SIG-M5 treated with dmso at 0.1 percent for 504 hours (cell line): ENCODE results near the gene USP34.
"Not testable (repeated sequence)": the region's sequence is repeated elsewhere in the genome, so short reads cannot be mapped to it uniquely, and the experiment has no call there.

Experiments
- DNase-seq: peaks from one replicate; lab custom pipeline; 2025; ENCODE audit not compliant: unreplicated experiment; lab: John Stamatoyannopoulos, UW

USP34 gene, protein sequence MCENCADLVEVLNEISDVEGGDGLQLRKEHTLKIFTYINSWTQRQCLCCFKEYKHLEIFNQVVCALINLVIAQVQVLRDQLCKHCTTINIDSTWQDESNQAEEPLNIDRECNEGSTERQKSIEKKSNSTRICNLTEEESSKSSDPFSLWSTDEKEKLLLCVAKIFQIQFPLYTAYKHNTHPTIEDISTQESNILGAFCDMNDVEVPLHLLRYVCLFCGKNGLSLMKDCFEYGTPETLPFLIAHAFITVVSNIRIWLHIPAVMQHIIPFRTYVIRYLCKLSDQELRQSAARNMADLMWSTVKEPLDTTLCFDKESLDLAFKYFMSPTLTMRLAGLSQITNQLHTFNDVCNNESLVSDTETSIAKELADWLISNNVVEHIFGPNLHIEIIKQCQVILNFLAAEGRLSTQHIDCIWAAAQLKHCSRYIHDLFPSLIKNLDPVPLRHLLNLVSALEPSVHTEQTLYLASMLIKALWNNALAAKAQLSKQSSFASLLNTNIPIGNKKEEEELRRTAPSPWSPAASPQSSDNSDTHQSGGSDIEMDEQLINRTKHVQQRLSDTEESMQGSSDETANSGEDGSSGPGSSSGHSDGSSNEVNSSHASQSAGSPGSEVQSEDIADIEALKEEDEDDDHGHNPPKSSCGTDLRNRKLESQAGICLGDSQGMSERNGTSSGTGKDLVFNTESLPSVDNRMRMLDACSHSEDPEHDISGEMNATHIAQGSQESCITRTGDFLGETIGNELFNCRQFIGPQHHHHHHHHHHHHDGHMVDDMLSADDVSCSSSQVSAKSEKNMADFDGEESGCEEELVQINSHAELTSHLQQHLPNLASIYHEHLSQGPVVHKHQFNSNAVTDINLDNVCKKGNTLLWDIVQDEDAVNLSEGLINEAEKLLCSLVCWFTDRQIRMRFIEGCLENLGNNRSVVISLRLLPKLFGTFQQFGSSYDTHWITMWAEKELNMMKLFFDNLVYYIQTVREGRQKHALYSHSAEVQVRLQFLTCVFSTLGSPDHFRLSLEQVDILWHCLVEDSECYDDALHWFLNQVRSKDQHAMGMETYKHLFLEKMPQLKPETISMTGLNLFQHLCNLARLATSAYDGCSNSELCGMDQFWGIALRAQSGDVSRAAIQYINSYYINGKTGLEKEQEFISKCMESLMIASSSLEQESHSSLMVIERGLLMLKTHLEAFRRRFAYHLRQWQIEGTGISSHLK (N-terminal part only)

DNA sequence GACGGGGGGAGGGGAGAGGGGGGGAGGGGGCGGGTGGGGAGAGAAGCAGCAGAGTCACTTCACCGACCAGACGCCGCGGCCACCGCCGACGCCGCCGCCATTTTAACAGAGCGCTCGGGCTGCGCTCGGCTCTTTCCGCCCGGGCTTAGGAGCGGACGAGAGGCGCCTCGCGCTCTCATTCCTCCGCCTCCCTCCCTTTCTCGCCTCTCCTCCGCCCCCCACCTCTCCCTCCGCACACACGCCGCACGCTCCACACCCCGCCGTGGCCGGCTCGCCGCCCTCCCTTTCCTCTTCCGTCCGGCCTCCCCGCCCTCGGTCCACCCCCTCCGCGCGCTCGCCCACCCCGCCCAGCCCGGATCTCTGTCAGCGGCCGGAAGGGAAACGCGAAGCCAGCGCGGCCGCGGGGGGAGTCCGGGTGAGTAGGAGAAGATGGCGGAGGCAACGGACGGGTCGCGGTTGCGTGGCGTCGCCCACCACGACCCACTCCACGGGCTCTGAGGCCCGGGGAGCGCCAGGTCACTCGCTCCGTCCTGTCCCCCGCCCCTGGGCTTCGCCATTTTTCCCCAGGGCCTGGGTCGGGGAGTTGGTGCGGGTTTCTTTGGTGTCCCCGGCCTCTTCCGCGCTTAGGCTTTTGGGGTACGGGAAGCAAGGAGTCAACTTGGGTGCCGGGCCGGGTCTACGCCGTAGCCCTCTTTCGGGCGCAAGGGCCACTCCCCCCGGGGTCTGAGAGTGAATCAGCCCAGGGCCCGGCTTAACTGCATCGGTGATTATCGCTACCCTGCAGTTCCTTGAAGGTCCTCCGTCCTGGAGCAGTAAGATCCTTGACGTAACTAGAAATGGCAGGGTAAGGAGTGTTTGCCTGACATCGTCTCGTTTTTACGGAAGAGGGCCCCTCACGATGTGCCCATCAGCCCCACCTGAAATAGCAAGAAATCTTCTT, at the start of gene USP34:
TSS of gene USP34 (minus strand) at position 123 of the 940 bp plus-strand sequence. CDS start 395 bp downstream, outside the sequence.
- DNase-seq: peak; percentile 95

GRCh38 chr2:61520261-61520660, 49.4 kb upstream of the USP34 start:
- DNase-seq: no peak

GRCh38 chr2:61512768-61513398, 42.0 kb upstream of the USP34 start:
- DNase-seq: no peak

DNA sequence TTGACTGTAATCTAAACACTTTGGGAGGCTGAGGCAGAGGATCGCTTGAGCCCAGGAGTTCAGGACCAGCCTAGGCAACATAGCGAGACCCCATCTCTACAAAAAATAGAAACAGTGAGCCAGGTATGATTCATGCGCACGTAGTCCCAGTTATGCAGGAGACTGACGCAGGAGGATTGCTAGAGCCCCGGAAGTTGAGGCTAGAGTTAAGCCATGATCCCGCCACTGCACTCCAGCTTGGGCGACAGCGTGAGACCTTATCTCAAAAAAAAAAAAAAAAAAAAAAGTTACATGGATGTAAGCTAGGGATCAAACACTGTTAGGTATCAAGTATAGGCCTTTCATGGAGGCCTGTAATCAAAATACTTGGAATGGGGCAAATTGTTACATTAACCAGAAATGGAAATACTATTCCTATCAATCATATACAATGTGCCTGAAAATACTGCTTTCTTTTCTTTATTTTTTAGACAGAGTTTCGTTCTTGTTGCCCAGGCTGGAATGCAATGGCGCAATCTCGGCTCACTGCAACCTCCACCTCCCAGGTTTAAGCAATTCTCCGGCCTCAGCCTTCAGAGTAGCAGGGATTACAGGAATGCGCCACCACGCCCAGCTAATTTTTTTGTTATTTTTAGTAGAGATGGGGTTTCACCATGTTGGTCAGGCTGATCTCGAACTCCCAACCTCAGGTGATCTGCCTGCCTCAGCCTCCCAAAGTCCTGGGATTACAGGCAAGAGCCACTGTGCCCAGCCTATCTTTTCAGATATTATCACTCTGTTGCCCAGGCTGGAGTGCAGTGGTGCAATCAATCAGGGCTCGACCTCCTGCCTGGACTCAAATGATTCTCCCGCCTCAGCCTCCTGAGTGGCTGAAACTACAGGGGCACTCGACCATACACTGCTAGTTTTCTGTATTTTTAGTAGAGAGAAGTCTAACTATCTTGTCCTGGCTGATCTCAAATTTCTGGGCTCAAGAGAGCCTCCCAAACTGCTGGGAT, 40.1 kb upstream of the USP34 start:
- no peak for DNase-seq

GRCh38 chr2:61504949-61505348, 34.1 kb upstream of the USP34 start:
- no peak for DNase-seq

- DNase-seq: no peak
These were observed 28.2 kb upstream of the USP34 start for GRCh38 chr2:61499060-61499459.

DNA sequence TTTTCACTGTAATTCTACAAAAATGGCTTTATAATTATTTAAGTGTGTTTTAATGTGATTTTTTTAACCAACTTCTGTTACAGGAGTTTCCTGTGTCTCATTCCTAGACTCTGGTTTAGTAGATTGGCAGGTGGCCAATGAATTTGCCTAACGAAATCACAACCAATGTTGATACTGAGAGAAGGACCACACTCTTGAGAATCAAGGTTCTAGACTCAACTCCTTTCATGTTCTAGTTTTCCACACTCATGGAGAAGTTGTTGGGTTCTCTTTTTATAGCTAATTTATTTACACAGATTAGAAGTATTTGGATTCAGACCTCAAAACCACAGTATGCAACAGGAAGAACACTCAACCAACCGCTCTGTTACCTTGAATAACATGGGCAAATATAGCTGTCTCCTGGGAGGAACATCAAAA, 22.6 kb upstream of the USP34 start:
- no peak for DNase-seq

DNA sequence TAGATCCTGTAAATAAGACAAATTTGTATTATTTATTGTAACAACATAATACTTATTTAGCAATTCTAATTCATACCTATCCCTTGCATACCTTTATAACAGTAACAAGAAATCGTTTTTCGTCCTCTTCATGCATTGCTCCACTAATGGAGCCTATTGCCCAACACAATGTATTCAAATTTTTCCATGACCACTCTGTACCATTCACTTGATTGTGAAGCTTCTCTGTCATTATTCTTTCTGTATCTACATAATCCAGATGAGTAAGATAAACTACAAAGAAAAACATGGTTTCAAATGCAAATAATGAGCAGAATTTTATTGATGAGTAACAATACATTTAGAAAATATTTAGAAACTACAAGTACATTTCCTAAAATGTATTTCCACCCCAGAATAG, 21.6 kb upstream of the USP34 start:
- DNase-seq: no peak

GRCh38 chr2:61485281-61485680, 14.4 kb upstream of the USP34 start:
- no peak for DNase-seq

- no peak for DNase-seq
These were observed 7.2 kb upstream of the USP34 start for GRCh38 chr2:61478086-61478485.

- DNase-seq: not testable (repeated sequence)
These were observed 6.2 kb upstream of the USP34 start for GRCh38 chr2:61476929-61477589.

- DNase-seq: peak; percentile 21
These were observed 1.3 kb upstream of the USP34 start for GRCh38 chr2:61471905-61472805.

GRCh38 chr2:61470122-61470951, 550 bp downstream of the USP34 start:
- peak; percentile 83 for DNase-seq

GRCh38 chr2:61469424-61470121, 1.3 kb downstream of the USP34 start:
- peak; percentile 25 for DNase-seq

DNA sequence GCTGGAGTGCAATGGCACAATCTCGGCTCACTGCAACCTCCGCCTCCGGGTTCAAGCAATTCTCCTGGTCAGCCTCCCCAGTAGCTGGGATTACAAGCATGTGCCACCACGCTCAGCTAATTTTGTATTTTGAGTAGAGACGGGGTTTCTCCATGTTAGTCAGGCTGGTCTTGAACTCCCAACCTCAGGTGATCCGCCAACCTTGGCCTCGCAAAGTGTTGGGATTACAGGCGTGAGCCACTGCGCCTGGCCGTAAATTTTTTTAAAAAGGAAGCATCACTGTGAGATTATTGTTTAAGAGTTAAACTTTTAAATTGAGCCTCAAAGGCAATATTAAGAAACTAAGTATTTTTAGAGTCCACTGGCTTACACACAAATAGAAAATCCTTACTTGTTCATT, 2.7 kb downstream of the USP34 start:
- not testable (repeated sequence) for DNase-seq
